Dedifferentiated amniotic fluid mesenchymal stem cell (primary cell): ENCODE measurements around the gene ZDHHC11B.

Source experiments
- DNase-seq: peaks from one replicate; pipeline ENCODE4 v3.0.0-alpha.2; 2016; ENCODE audit errors: extremely low spot score

Gene ZDHHC11B

GRCh38 chr5:660491-661030 is 124.0 kb downstream of the ZDHHC11B start:
- DNase-seq = no peak
